ENCODE data around the gene VASN.

The VASN gene

DNA sequence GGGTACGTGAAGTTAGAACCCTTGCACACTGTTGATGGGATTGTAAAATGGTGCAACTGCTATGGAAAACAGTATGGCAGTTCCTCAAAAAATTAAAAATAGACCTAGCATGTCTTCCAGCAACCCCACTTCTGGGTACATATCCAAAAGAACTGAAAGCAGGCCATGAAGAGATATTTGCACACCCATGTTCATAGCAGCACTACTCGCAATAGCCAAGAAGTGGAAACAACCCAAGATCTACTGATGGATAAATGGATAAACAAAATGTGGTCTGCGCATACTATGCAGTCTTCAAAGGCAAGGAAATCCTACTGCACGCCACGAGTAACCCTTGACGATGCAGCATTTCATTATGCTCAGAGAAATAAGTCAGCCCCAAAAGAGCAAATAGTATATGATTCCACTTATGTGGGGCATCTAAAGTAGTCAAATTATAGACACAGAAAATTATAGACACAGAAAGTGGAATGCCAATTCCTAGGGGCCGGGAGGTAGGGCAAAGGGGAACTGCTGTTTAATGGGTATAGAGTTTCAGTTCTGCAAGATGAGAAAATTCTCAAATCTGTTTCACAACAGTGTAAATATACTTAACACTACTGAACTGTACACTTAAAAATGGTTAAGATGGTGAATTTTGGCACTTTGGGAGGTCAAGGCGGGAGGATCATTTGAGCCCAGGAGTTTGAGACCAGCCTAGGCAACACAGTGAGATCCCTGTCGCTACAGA is 27.5 kb downstream of the VASN start:
- no peak overlapping the region for H3K27ac Mint-ChIP-seq
- no peaks in the 10 kb centered on the region for H3K36me3 Mint-ChIP-seq (ENCODE audit: low read depth)
- H3K9me3 Mint-ChIP-seq = no peaks in the 10 kb centered on the region
- TF ChIP-seq, protein P1, sequence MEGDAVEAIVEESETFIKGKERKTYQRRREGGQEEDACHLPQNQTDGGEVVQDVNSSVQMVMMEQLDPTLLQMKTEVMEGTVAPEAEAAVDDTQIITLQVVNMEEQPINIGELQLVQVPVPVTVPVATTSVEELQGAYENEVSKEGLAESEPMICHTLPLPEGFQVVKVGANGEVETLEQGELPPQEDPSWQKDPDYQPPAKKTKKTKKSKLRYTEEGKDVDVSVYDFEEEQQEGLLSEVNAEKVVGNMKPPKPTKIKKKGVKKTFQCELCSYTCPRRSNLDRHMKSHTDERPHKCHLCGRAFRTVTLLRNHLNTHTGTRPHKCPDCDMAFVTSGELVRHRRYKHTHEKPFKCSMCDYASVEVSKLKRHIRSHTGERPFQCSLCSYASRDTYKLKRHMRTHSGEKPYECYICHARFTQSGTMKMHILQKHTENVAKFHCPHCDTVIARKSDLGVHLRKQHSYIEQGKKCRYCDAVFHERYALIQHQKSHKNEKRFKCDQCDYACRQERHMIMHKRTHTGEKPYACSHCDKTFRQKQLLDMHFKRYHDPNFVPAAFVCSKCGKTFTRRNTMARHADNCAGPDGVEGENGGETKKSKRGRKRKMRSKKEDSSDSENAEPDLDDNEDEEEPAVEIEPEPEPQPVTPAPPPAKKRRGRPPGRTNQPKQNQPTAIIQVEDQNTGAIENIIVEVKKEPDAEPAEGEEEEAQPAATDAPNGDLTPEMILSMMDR (IDR thresholded peaks at IDR 0.05) = no peak
- DNase-seq = no peak
- H3K4me3 Mint-ChIP-seq = no peak overlapping the region
- H3K4me1 Mint-ChIP-seq = peaks cover 27% of the 10 kb centered on the region
- H3K27me3 Mint-ChIP-seq (ENCODE audit: low read depth, poor library complexity) = no peaks in the 10 kb centered on the region

DNA sequence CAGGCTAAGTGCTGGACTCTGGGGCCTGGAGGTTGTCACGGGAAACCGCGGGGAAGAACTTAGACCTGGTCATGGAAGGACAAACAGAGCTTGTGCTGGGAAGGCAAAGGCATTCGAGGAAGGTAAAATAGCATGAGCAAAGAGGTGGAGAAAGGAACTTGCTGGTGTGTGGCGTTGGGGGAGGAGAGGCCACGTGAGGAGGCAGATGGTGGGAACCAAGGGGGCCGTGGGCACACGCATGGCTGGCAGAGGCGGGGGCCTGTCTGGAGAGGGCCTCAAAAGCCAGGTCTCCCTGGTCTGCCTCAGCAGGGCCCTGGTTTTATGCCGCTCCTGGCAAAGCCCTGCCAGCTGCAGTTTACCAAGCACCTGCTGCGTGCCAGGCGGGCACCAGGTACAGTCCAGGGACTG is 29.4 kb downstream of the VASN start:
- no peak for DNase-seq
- H3K27ac Mint-ChIP-seq = no peak overlapping the region
- no peaks in the 10 kb centered on the region for H3K9me3 Mint-ChIP-seq
- H3K27me3 Mint-ChIP-seq (ENCODE audit: low read depth, poor library complexity) = no peaks in the 10 kb centered on the region
- H3K36me3 Mint-ChIP-seq (ENCODE audit: low read depth) = no peaks in the 10 kb centered on the region
- H3K4me3 Mint-ChIP-seq = no peak overlapping the region
- TF ChIP-seq, protein P1 (IDR thresholded peaks at IDR 0.05) = no peak
- peaks cover 18% of the 10 kb centered on the region for H3K4me1 Mint-ChIP-seq

DNA sequence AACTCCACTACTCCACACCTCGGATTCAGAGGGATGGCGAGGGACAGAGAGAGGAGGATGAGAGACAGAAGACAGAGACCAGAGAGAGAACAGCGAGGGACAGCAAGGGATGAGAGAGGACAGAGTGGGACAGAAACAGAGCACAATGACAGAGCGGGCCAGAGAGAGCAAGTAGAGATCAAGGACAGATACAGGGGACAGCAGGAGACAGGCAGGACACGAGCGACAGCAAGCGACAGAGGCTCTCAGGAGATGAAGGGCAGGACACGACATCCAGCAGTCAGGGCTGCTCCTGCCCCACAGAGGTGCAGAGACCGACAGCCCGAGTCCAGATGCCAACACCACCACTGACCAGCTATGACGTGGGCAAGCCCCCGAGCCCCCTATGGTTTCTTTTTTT is 29.9 kb downstream of the VASN start:
- no peak for DNase-seq
- no peaks in the 10 kb centered on the region for H3K9me3 Mint-ChIP-seq
- H3K4me1 Mint-ChIP-seq = peaks cover 18% of the 10 kb centered on the region
- H3K27me3 Mint-ChIP-seq (ENCODE audit: low read depth, poor library complexity) = no peaks in the 10 kb centered on the region
- H3K36me3 Mint-ChIP-seq (ENCODE audit: low read depth) = no peaks in the 10 kb centered on the region
- TF ChIP-seq, protein P1 (IDR thresholded peaks at IDR 0.05) = no peak
- no peak overlapping the region for H3K27ac Mint-ChIP-seq
- no peak overlapping the region for H3K4me3 Mint-ChIP-seq

DNA sequence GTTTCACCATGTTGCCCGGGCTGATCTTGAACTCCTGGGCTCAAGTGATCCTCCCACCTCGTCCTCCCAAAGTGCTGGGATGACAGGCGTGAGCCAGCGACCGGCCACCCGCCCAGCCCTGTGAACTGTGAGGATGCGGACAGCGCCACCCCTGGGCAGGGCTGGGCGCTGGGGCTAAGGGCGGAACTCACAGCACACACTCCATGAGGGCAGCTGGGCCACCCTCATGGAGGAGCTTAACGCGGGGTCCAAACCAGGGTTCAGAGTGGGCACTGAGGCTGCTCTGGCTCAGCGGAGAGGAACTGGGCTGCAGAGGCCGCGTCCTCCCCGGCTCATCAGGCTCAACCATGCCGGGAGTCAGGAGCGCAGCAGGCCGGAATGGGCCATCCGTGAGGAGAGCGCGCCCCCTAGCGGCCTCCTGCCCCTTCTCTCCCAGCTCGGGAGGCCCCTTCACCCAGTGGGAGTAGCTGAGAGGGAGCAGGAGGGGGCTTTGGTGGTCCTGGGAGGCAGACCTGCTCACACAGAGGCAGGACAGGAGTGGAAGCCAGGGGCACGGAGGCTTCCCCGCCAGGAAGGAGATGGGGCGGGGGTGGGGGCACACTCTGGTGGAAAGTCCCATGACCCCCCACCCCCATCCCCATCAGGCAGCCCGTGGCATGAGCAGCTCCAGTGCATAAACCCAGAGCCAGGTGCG is 30.9 kb downstream of the VASN start:
- TF ChIP-seq, protein P1 (IDR thresholded peaks at IDR 0.05) = peak; percentile 96
- peak; percentile 97 for DNase-seq
- Mint-ChIP-seq H3K4me3 (peak overlapping the region; percentile 40), H3K4me1 (peaks cover 18% of the 10 kb centered on the region), H3K27ac (no peak overlapping the region), H3K36me3 (ENCODE audit: low read depth) (no peaks in the 10 kb centered on the region), H3K9me3 (no peaks in the 10 kb centered on the region), H3K27me3 (ENCODE audit: low read depth, poor library complexity) (no peaks in the 10 kb centered on the region)

DNA sequence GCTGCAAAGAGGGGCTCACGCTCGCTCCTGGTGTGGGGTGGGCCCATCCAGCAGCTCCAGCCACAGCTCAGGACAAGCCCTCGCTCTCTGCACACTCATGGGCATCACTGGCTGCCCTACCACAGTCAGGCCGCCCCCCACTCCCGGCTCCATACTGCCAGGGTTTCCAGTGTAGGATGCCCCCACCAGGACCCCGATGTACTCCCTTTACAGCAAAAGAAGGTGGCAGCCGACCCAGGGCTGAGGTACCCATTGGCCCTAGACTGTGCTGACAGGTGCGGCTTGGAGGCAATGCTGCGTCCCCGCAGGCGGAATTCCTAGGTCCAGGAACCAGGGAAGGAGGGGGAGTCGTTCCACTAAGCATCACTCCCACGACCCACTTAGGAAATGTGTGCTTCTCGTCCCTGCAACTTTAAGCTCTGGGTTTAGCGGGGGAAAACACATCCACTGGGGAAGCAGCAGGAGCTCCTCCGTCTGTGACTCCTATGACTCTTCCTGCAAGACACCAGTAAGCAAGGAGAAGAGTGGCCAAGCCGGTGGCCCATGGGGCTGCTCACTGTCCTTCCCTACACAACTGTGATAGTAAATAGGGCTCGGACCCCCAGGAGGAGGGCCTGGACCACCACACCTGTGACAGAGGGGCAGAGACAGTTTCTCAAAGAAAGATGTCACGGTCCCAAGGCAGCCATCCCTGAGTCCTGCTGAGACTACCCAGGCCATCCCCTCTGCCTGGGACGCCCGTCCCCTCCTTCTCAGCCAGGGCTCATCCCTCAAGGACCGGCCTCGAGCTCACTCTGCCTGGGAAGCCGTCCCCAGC is 31.7 kb downstream of the VASN start:
- no peaks in the 10 kb centered on the region for H3K9me3 Mint-ChIP-seq
- H3K27ac Mint-ChIP-seq = no peak overlapping the region
- no peak overlapping the region for H3K4me3 Mint-ChIP-seq
- no peaks in the 10 kb centered on the region for H3K36me3 Mint-ChIP-seq (ENCODE audit: low read depth)
- DNase-seq = no peak
- TF ChIP-seq, protein P1 (IDR thresholded peaks at IDR 0.05) = no peak
- peaks cover 18% of the 10 kb centered on the region for H3K4me1 Mint-ChIP-seq
- H3K27me3 Mint-ChIP-seq (ENCODE audit: low read depth, poor library complexity) = no peaks in the 10 kb centered on the region

Measured in nephron progenitor cell (in vitro differentiated cells).